Bronchial epithelial cell (primary cell): ENCODE measurements around the gene CDCA7. TPM values are rescaled to one million over a fixed set of nuclear protein-coding genes. Genes with fewer than 3 reads are reported as not detected.
A peak's percentile ranks its signal among the peaks of the same experiment; 100 is the strongest.

Source experiments
- DNase-seq: peaks from one replicate; pipeline ENCODE4 v3.0.0-alpha.2; 2010; ENCODE audit warnings: low read depth
- FAIRE-seq: peaks from 2 replicates; lab custom pipeline; 2011; peaks lifted over from hg19 to GRCh38; lab: Jason Lieb, UNC
- H3K27me3 ChIP-seq: 2 replicates; pipeline ENCODE4 v1.5.1; 2011; ENCODE audit warnings: low read length; ENCODE audit not compliant: control insufficient read depth, insufficient read depth
- H3K36me3 ChIP-seq: 2 replicates; pipeline ENCODE4 v1.5.1; 2011; ENCODE audit warnings: low read length; ENCODE audit not compliant: control insufficient read depth, insufficient read depth
- H3K4me3 ChIP-seq: 2 replicates; pipeline ENCODE4 v1.5.1; 2011; ENCODE audit warnings: mild to moderate bottlenecking, low read depth, low read length, control low read depth
- CTCF ChIP-seq: IDR thresholded peaks from 2 replicates; pipeline ENCODE4 v1.5.1; 2011; ENCODE audit warnings: mild to moderate bottlenecking, moderate library complexity, low read length, control low read depth, inconsistent platforms; ENCODE audit not compliant: insufficient read depth, severe bottlenecking
- total RNA-seq: library from RNA; depleted of rRNA; stranded (reverse); fragments of >200 nt; gene quantifications from 2 replicates; pipeline ENCODE4 v1.2.1, GENCODE V29; 2014

CDCA7 gene
- total RNA-seq, 1 donor from 2014 or later, result 2.4 TPM

GRCh38 chr2:173393186-173393585 lies 38.5 kb downstream of the CDCA7 start:
- FAIRE-seq, result no peak
- DNase-seq, result no peak
- no peaks in the 10 kb centered on the region for H3K27me3 ChIP-seq
- H3K4me3 ChIP-seq, result no peak overlapping the region
- TF ChIP-seq CTCF, result no peak
- no peaks in the 10 kb centered on the region for H3K36me3 ChIP-seq

GRCh38 chr2:173393636-173394035 lies 39.0 kb downstream of the CDCA7 start:
- Histone ChIP-seq H3K27me3 (no peaks in the 10 kb centered on the region), H3K36me3 (no peaks in the 10 kb centered on the region), H3K4me3 (no peak overlapping the region)
- FAIRE-seq (no peak), DNase-seq (no peak)
- no peak for TF ChIP-seq CTCF

- no peak for TF ChIP-seq CTCF
Observed at GRCh38 chr2:173394091-173394974, 39.7 kb downstream of the CDCA7 start.

GRCh38 chr2:173395567-173396351 lies 41.1 kb downstream of the CDCA7 start:
- FAIRE-seq, result no peak
- no peak for DNase-seq
- no peak for TF ChIP-seq CTCF
- Histone ChIP-seq H3K36me3 (no peaks in the 10 kb centered on the region), H3K4me3 (no peak overlapping the region), H3K27me3 (peaks cover 1% of the 10 kb centered on the region)

More at GRCh38 chr2:173394091-173394974, 39.7 kb downstream of the CDCA7 start:
- FAIRE-seq, result no peak
- no peaks in the 10 kb centered on the region for H3K36me3 ChIP-seq
- H3K4me3 ChIP-seq, result no peak overlapping the region
- no peaks in the 10 kb centered on the region for H3K27me3 ChIP-seq
- DNase-seq, result no peak

- TF ChIP-seq CTCF, result peak; percentile 48
- FAIRE-seq (peak; percentile 52), DNase-seq (peak; percentile 15)
- Histone ChIP-seq H3K27me3 (peaks cover 1% of the 10 kb centered on the region), H3K36me3 (no peaks in the 10 kb centered on the region), H3K4me3 (no peak overlapping the region)
Observed at GRCh38 chr2:173397539-173397938, 42.9 kb downstream of the CDCA7 start.
